ENCODE results near the gene EEIG1. TPM values are rescaled to one million over a fixed set of nuclear protein-coding genes. Genes with fewer than 3 reads are reported as not detected.

Gene EEIG1
- total RNA-seq, 1 donor from 2014 or later: 44.7 TPM

GRCh38 chr9:128005923-128006322 lies 25.1 kb upstream of the EEIG1 start:
- Histone ChIP-seq H3K36me3 (no peaks in the 10 kb centered on the region), H3K9me3 (no peaks in the 10 kb centered on the region), H3K27ac (peak overlapping the region; percentile 58), H3K4me3 (no peak overlapping the region), H3K27me3 (no peaks in the 10 kb centered on the region), H3K4me1 (peaks cover 27% of the 10 kb centered on the region)
- no peak for TF ChIP-seq CTCF (IDR thresholded peaks at IDR 0.05)
- no peak for DNase-seq
- intact Hi-C loops (cut with DNase I): no loop called here
- ATAC-seq: peak; percentile 62

GRCh38 chr9:128003966-128004604 lies 23.3 kb upstream of the EEIG1 start:
- DNase-seq: no peak
- Histone ChIP-seq H3K4me1 (peaks cover 26% of the 10 kb centered on the region), H3K36me3 (no peaks in the 10 kb centered on the region), H3K4me3 (no peak overlapping the region), H3K27ac (no peak overlapping the region), H3K27me3 (no peaks in the 10 kb centered on the region), H3K9me3 (no peaks in the 10 kb centered on the region)
- intact Hi-C loops (cut with DNase I): no loop called here
- no peak for ATAC-seq
- TF ChIP-seq CTCF (IDR thresholded peaks at IDR 0.05): no peak

- no peak for ATAC-seq
Observed at GRCh38 chr9:128002959-128003358, 22.2 kb upstream of the EEIG1 start.

GRCh38 chr9:128001779-128002298 lies 21.1 kb upstream of the EEIG1 start:
- TF ChIP-seq CTCF (IDR thresholded peaks at IDR 0.05): no peak
- DNase-seq: no peak
- intact Hi-C loops (cut with DNase I): no loop called here
- no peak overlapping the region for H3K27ac ChIP-seq
- H3K36me3 ChIP-seq: no peaks in the 10 kb centered on the region
- H3K27me3 ChIP-seq: no peaks in the 10 kb centered on the region
- H3K4me3 ChIP-seq: no peak overlapping the region
- H3K4me1 ChIP-seq: peaks cover 16% of the 10 kb centered on the region
- H3K9me3 ChIP-seq: no peaks in the 10 kb centered on the region
- ATAC-seq: no peak

More at GRCh38 chr9:128002959-128003358, 22.2 kb upstream of the EEIG1 start:
- H3K4me1 ChIP-seq: peaks cover 26% of the 10 kb centered on the region
- intact Hi-C loops (cut with DNase I): no loop called here
- no peak overlapping the region for H3K4me3 ChIP-seq
- no peaks in the 10 kb centered on the region for H3K27me3 ChIP-seq
- no peak for DNase-seq
- H3K27ac ChIP-seq: no peak overlapping the region
- H3K36me3 ChIP-seq: no peaks in the 10 kb centered on the region
- H3K9me3 ChIP-seq: no peaks in the 10 kb centered on the region
- no peak for TF ChIP-seq CTCF (IDR thresholded peaks at IDR 0.05)

GRCh38 chr9:128001151-128001778 lies 20.5 kb upstream of the EEIG1 start:
- intact Hi-C loops (cut with DNase I): no loop called here
- Histone ChIP-seq H3K4me1 (peaks cover 10% of the 10 kb centered on the region), H3K27me3 (no peaks in the 10 kb centered on the region), H3K36me3 (no peaks in the 10 kb centered on the region), H3K4me3 (no peak overlapping the region), H3K9me3 (no peaks in the 10 kb centered on the region), H3K27ac (no peak overlapping the region)
- ATAC-seq (no peak), DNase-seq (no peak)
- no peak for TF ChIP-seq CTCF (IDR thresholded peaks at IDR 0.05)
